A549 (cell line): ENCODE results near the gene SETBP1. TPM values are rescaled to one million over a fixed set of nuclear protein-coding genes. Genes with fewer than 3 reads are reported as not detected.

Experiments
- ATAC-seq, 2 experiments: fragments of 200-7000 bp in 1 of 2; fragments of >200 bp in 1 of 2; cut with Nextera tagmentation in 1 of 2; cut with Tn5 transposase in 1 of 2; 3 replicates each; pipeline versions ENCODE4 v1.8.0 to v1.9.1; 2018 to 2020; ENCODE audit warnings: mild to moderate bottlenecking in 1 of 2, moderate library complexity in 1 of 2
- CTCF ChIA-PET: fragments of 300-600 bp; sonication (Branson Sonifier 250); formaldehyde crosslinking; extraction: SDS; loops from one replicate; lab custom pipeline; 2021; ENCODE audit warnings: antibody characterized with exemption, inconsistent platforms; lab: Yijun Ruan, JAX
- POLR2A ChIA-PET: fragments of 350-600 bp; formaldehyde crosslinking; extraction: SDS; loops from one replicate; lab custom pipeline; 2021; ENCODE audit warnings: antibody characterized with exemption, inconsistent platforms; lab: Yijun Ruan, JAX
- DNase-seq, 2 experiments: peaks; one replicate each; pipeline versions ENCODE4 v3.0.0 to v3.0.0-alpha.2; 2011 to 2016; ENCODE audit warnings: low read depth in 1 of 2, low spot score in 1 of 2
- FAIRE-seq: peaks from 2 replicates; lab custom pipeline; 2011; peaks lifted over from hg19 to GRCh38; lab: Jason Lieb, UNC
- H3K27ac ChIP-seq, 2 experiments: fragments of >200 bp; sonication (Bioruptor Twin); formaldehyde crosslinking; 3 replicates each; pipeline ENCODE4 v1.5.1; 2016 to 2017
- H3K4me1 ChIP-seq: fragments of >200 bp; sonication (Bioruptor Twin); formaldehyde crosslinking; 3 replicates; pipeline ENCODE4 v1.6.1; 2016
- H3K4me2 ChIP-seq: fragments of >200 bp; sonication (Bioruptor Twin); formaldehyde crosslinking; 3 replicates; pipeline ENCODE4 v1.6.1; 2016
- H3K4me3 ChIP-seq: fragments of >200 bp; sonication (Bioruptor Twin); formaldehyde crosslinking; 3 replicates; pipeline ENCODE4 v1.5.1; 2016
- H3K9me3 ChIP-seq: fragments of >200 bp; sonication (Bioruptor Twin); formaldehyde crosslinking; 3 replicates; pipeline ENCODE4 v1.6.1; 2016
- CTCF ChIP-seq: fragments of >200 bp; sonication (Bioruptor Twin); formaldehyde crosslinking; IDR thresholded peaks from 3 replicates; pipeline ENCODE4 v1.5.1; 2016
- E2F6 ChIP-seq: IDR thresholded peaks from 2 replicates; pipeline ENCODE4 v1.6.1; 2012; ENCODE audit warnings: low read depth, borderline replicate concordance
- ESRRA ChIP-seq: fragments of 150-350 bp; IDR thresholded peaks from 2 replicates; pipeline ENCODE4 v1.6.1; 2014; ENCODE audit warnings: mild to moderate bottlenecking, low read length, borderline replicate concordance
- FOSB ChIP-seq: fragments of 250-450 bp; sonication (Bioruptor Pico); IDR thresholded peaks from 2 replicates; pipeline ENCODE4 v1.5.0; 2020; ENCODE audit warnings: mild to moderate bottlenecking, moderate library complexity
- FOSL2 ChIP-seq, 2 experiments: fragments of 450-650 bp in 1 of 2; fragments of >200 bp in 1 of 2; sonication (Bioruptor Twin) in 1 of 2; formaldehyde crosslinking; IDR thresholded peaks; 2 replicates each; pipeline versions ENCODE4 v1.5.0 to v1.6.1; 2016 to 2020; ENCODE audit warnings: mild to moderate bottlenecking in 1 of 2, moderate library complexity in 1 of 2
- FOXS1 ChIP-seq: fragments of 250-450 bp; sonication (Bioruptor Pico); IDR thresholded peaks from 2 replicates; pipeline ENCODE4 v1.5.0; 2020; ENCODE audit warnings: mild to moderate bottlenecking, moderate library complexity
- HDAC2 ChIP-seq: fragments of 200-600 bp; sonication (generic); IDR thresholded peaks from 2 replicates; pipeline ENCODE4 v1.6.1; 2016
- HMGXB4 ChIP-seq: fragments of 250-450 bp; sonication (Bioruptor Pico); IDR thresholded peaks from 2 replicates; pipeline ENCODE4 v1.5.0; 2021; ENCODE audit warnings: mild to moderate bottlenecking, moderate library complexity, borderline replicate concordance
- HOXA7 ChIP-seq: fragments of 250-450 bp; sonication (Bioruptor Pico); IDR thresholded peaks from 2 replicates; pipeline ENCODE4 v1.5.0; 2020; ENCODE audit warnings: mild to moderate bottlenecking, moderate library complexity
- JUN ChIP-seq, 2 experiments: fragments of >200 bp; sonication (Bioruptor Twin); formaldehyde crosslinking; IDR thresholded peaks; 2 replicates in 1 of 2; 3 replicates in 1 of 2; pipeline ENCODE4 v1.6.1; 2016 to 2017
- JUNB ChIP-seq: fragments of >200 bp; sonication (Bioruptor Twin); formaldehyde crosslinking; IDR thresholded peaks from 2 replicates; pipeline ENCODE4 v1.6.1; 2016
- KDM1A ChIP-seq: fragments of 200-600 bp; sonication (generic); IDR thresholded peaks from 2 replicates; pipeline ENCODE4 v1.6.1; 2016; ENCODE audit warnings: low read depth, mild to moderate bottlenecking
- NFE2L2 ChIP-seq: fragments of 150-350 bp; conservative IDR thresholded peaks from 2 replicates; pipeline ENCODE4 v1.6.1; 2014; ENCODE audit warnings: low read length
- NR3C1 ChIP-seq: fragments of >200 bp; sonication (Bioruptor Twin); formaldehyde crosslinking; IDR thresholded peaks from 3 replicates; pipeline ENCODE4 v1.6.1; 2017
- POLR2A ChIP-seq: IDR thresholded peaks from 2 replicates; pipeline ENCODE4 v1.6.1; 2012; ENCODE audit warnings: mild to moderate bottlenecking, low read length
- POLR2AphosphoS2 ChIP-seq: conservative IDR thresholded peaks from 2 replicates; pipeline ENCODE4 v1.6.1; 2012; ENCODE audit warnings: low read length, improper control_type of control experiment, inconsistent platforms
- RAD21 ChIP-seq, 2 experiments: fragments of >200 bp in 1 of 2; sonication (Bioruptor Twin) in 1 of 2; formaldehyde crosslinking in 1 of 2; IDR thresholded peaks in 1 of 2; conservative IDR thresholded peaks in 1 of 2; 2 replicates in 1 of 2; 3 replicates in 1 of 2; pipeline ENCODE4 v1.6.1; 2012 to 2018; ENCODE audit warnings: inconsistent platforms in 1 of 2
- SMC3 ChIP-seq: fragments of >200 bp; sonication (Bioruptor Twin); formaldehyde crosslinking; IDR thresholded peaks from 3 replicates; pipeline ENCODE4 v1.6.1; 2018; ENCODE audit warnings: inconsistent platforms
- USF2 ChIP-seq: fragments of 450-650 bp; IDR thresholded peaks from 2 replicates; pipeline ENCODE4 v1.6.1; 2014; ENCODE audit warnings: antibody characterized with exemption
- ZFP36 ChIP-seq: fragments of 450-650 bp; IDR thresholded peaks from 2 replicates; pipeline ENCODE4 v1.6.1; 2014; ENCODE audit warnings: borderline replicate concordance; ENCODE audit not compliant: partially characterized antibody
- ZNF302 ChIP-seq: fragments of 250-450 bp; sonication (Bioruptor Pico); IDR thresholded peaks from 2 replicates; pipeline ENCODE4 v1.9.0; 2021; ENCODE audit warnings: inconsistent platforms, mild to moderate bottlenecking, moderate library complexity
- WGBS: methylation state at CpG from one replicate; pipeline ENCODE4 v1.1.6; 2017; ENCODE audit errors: missing lambda C conversion rate; 5-methylcytosine and 5-hydroxymethylcytosine counted together
- polyA plus RNA-seq, 4 experiments: library from polyadenylated mRNA; depleted of rRNA in 3 of 4; stranded (reverse); fragments of >200 nt; fragmentation: RNase III in 1 of 4; extraction: RNeasy Plus Mini Kit Qiagen cat#74134 plus additional on column Dnase treatment in 1 of 4; gene quantifications; 2 replicates in 3 of 4; 3 replicates in 1 of 4; pipeline ENCODE4 v1.2.3, GENCODE V29; 2011 to 2017
- TF ChIP-seq, protein P1 (sequence below): fragments of >200 bp; sonication (Bioruptor Twin); formaldehyde crosslinking; IDR thresholded peaks from 2 replicates; pipeline ENCODE4 v1.6.1; 2016
- TF ChIP-seq, protein P2 (sequence below): fragments of 150-350 bp; IDR thresholded peaks from 2 replicates; pipeline ENCODE4 v1.6.1; 2014; ENCODE audit warnings: low read depth, mild to moderate bottlenecking, low read length
- TF ChIP-seq, protein P3 (sequence below): IDR thresholded peaks from 2 replicates; pipeline ENCODE4 v1.6.1; 2012

The SETBP1 gene
- polyA plus RNA-seq, 2 of the 4 experiments (the other 2 are of a cell fraction): 0.50 to 1.9 TPM

DNA sequence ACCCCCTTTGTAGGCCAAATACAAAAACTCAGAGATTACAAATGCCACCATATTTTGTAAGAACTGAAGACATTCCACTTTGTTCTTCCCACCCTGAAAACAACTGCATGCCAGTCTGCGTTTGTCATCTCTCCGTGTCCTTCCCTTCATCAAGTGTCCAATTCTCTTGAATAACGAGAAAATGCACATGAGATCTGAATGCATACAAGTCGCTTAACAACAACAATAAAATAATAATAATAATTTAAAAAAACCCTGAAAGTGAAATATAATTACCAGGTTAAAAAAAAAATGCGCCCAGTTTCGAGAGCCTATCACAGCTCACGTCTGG, 2.0 kb upstream of the SETBP1 start:
- peak overlapping the region; percentile 89 for H3K4me2 ChIP-seq
- H3K27ac ChIP-seq: no peak overlapping the region; a peak in 1 of 6 replicates
- no peak for ATAC-seq
- CTCF ChIA-PET: no interaction called here
- H3K4me1 ChIP-seq: no peaks in the 10 kb centered on the region
- H3K9me3 ChIP-seq: no peaks in the 10 kb centered on the region
- 9% methylated on average over 7 of the region's 7 CpGs for WGBS
- POLR2A ChIA-PET: no interaction called here
- peak overlapping the region; percentile 69 for H3K4me3 ChIP-seq
- FAIRE-seq: no peak
- no peak for DNase-seq
- TF ChIP-seq POLR2AphosphoS2 (no peak), HMGXB4 (CRISPR knock-in tag) (no peak), ZFP36 (no peak), E2F6 (no peak), NFE2L2 (no peak), JUNB (no peak), ESRRA (no peak), FOXS1 (CRISPR knock-in tag) (no peak), USF2 (no peak), CTCF (no peak), NR3C1 (no peak), HDAC2 (no peak), KDM1A (no peak), FOSL2 (IDR thresholded peaks at IDR 0.05) (no peak), FOSL2 (CRISPR knock-in tag; IDR thresholded peaks at IDR 0.05) (no peak), FOSB (CRISPR knock-in tag) (no peak), HOXA7 (no peak)
- TF ChIP-seq, protein P1, sequence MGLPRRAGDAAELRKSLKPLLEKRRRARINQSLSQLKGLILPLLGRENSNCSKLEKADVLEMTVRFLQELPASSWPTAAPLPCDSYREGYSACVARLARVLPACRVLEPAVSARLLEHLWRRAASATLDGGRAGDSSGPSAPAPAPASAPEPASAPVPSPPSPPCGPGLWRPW: no peak
- TF ChIP-seq, protein P2, sequence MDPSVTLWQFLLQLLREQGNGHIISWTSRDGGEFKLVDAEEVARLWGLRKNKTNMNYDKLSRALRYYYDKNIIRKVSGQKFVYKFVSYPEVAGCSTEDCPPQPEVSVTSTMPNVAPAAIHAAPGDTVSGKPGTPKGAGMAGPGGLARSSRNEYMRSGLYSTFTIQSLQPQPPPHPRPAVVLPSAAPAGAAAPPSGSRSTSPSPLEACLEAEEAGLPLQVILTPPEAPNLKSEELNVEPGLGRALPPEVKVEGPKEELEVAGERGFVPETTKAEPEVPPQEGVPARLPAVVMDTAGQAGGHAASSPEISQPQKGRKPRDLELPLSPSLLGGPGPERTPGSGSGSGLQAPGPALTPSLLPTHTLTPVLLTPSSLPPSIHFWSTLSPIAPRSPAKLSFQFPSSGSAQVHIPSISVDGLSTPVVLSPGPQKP: no peak

DNA sequence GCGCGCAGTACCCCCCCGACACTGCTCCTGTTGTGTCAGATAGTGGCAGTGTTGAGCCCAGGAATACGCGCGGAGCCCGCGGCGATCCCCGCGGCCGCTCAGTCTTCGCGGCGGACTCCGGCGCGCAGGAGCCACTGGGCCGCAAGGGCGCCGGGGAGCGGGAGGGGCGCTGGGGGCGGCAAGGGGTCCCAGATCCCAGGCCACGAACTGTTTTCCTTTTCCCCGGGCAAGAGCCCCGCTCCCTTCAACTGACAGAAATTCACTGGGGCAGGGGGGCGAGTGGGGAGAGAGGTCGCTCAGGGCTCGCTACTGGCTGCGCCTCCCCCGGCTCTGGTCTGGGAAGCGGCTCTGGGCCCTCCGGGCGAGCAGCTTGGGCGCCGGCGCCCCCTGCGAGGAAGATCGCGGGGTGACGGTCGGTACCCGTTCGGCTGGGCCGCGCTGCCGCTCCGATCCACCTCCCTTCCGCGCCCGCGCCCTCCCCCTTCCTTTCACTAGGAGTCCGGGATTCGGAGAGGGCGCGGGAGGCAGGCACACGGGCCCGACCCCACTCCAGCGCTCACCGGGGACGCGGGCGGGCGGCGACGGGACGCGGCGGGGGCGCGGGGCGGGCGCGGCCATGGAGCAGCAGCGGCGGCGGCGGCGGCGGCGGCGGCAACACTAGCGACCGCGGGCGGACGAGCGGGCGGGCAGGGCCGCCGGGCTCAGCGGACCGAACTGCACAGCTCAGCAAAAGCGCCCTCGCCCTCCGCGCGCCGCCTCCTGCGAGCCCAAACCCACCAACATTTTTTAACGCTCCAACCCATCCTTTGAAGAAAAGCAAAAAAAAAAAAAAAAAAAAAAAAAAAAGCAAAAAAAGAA, 1.4 kb upstream of the SETBP1 start:
- peak overlapping the region; percentile 83 to 92 for H3K27ac ChIP-seq
- CTCF ChIA-PET: no interaction called here
- ATAC-seq (peak; percentile 93 to 98), FAIRE-seq (no peak), DNase-seq (peak; percentile 75 to 78)
- peak overlapping the region; percentile 89 for H3K4me2 ChIP-seq
- no peaks in the 10 kb centered on the region for H3K4me1 ChIP-seq
- TF ChIP-seq ESRRA (no peak), JUN (IDR thresholded peaks at IDR 0.05) (peak in 1 of 2 experiments; percentile 38; a peak in 1 of 5 replicates), SMC3 (peak; percentile 66), CTCF (peak; percentile 52), RAD21 (conservative IDR thresholded peaks at IDR 0.05 in 1 of 2, IDR thresholded peaks at IDR 0.05 in 1 of 2) (peak; percentile 49 to 77; a peak in 4 of 5 replicates), POLR2A (peak; percentile 27; the same call in 1 of the 2 replicates), ZNF302 (CRISPR knock-in tag) (no peak)
- TF ChIP-seq, protein P3, sequence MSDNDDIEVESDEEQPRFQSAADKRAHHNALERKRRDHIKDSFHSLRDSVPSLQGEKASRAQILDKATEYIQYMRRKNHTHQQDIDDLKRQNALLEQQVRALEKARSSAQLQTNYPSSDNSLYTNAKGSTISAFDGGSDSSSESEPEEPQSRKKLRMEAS: 0 out of 2 replicates have a peak, but pooled peaks have one; percentile 14
- WGBS: 0% methylated on average over 19 of the region's 102 CpGs
- POLR2A ChIA-PET: no interaction called here
- H3K9me3 ChIP-seq: no peaks in the 10 kb centered on the region
- peak overlapping the region; percentile 69 for H3K4me3 ChIP-seq
